ENCODE results near the gene THUMPD3. TPM values are rescaled to one million over a fixed set of nuclear protein-coding genes. Genes with fewer than 3 reads are reported as not detected.

The THUMPD3 gene
- total RNA-seq, 1 donor from 2014 or later: 53.5 TPM

GRCh38 chr3:9395570-9396300, 32.9 kb downstream of the THUMPD3 start:
- no peak for DNase-seq (ENCODE audit: low spot score)
- intact Hi-C loops (cut with DNase I): loop anchor here (1.0 to 5.0 kb wide), 2 partner anchors 27 to 33 kb away; partner anchors contain the start of gene THUMPD3

- peak; percentile 93 for DNase-seq (ENCODE audit: low spot score)
- intact Hi-C loops (cut with DNase I): loop anchor here (1.0 to 5.0 kb wide), 2 partner anchors 26 to 34 kb away; partner anchors contain the start of gene THUMPD3
Measured at GRCh38 chr3:9396301-9396631, 33.4 kb downstream of the THUMPD3 start.

- DNase-seq (ENCODE audit: low spot score): peak; percentile 99
- intact Hi-C loops (cut with DNase I): loop anchor here (1.0 to 5.0 kb wide), 2 partner anchors 26 to 34 kb away; partner anchors contain the start of gene THUMPD3
Measured at GRCh38 chr3:9396632-9397331, 33.9 kb downstream of the THUMPD3 start.

- peak; percentile 100 for DNase-seq (ENCODE audit: low spot score)
- intact Hi-C loops (cut with DNase I): loop anchor here (5.0 kb wide), 1 partner anchor 35 kb away; the partner anchor contains the start of gene THUMPD3
Measured at GRCh38 chr3:9397332-9397905, 34.6 kb downstream of the THUMPD3 start, which contains the start of gene SETD5. SETD5 (plus strand) TSS chr3:9397615; CDS start chr3:9428939, 31,324 bp downstream.

- no peak for DNase-seq (ENCODE audit: low spot score)
- intact Hi-C loops (cut with DNase I): loop anchor here (5.0 kb wide), 1 partner anchor 36 kb away; the partner anchor contains the start of gene THUMPD3
Measured at GRCh38 chr3:9397906-9398699, 35.2 kb downstream of the THUMPD3 start.

GRCh38 chr3:9398700-9399336, 36.0 kb downstream of the THUMPD3 start:
- no peak for DNase-seq (ENCODE audit: low spot score)
- intact Hi-C loops (cut with DNase I): loop anchor here (5.0 kb wide), 1 partner anchor 37 kb away; the partner anchor contains the start of gene THUMPD3

GRCh38 chr3:9399337-9399703, 36.5 kb downstream of the THUMPD3 start:
- no peak for DNase-seq (ENCODE audit: low spot score)
- intact Hi-C loops (cut with DNase I): loop anchor here (5.0 kb wide), 1 partner anchor 37 kb away; the partner anchor contains the start of gene THUMPD3

GRCh38 chr3:9399746-9400145, 36.9 kb downstream of the THUMPD3 start:
- DNase-seq (ENCODE audit: low spot score): peak; percentile 86
- intact Hi-C loops (cut with DNase I): loop anchor here (5.0 kb wide), 1 partner anchor 37 kb away; the partner anchor contains the start of gene THUMPD3

GRCh38 chr3:9400616-9401015, 37.8 kb downstream of the THUMPD3 start:
- no peak for DNase-seq (ENCODE audit: low spot score)
- intact Hi-C loops (cut with DNase I): no loop called here

GRCh38 chr3:9401986-9402385, 39.1 kb downstream of the THUMPD3 start:
- DNase-seq (ENCODE audit: low spot score): no peak
- intact Hi-C loops (cut with DNase I): no loop called here

- no peak for DNase-seq (ENCODE audit: low spot score)
- intact Hi-C loops (cut with DNase I): no loop called here
Measured at GRCh38 chr3:9402410-9403228, 39.8 kb downstream of the THUMPD3 start.

- no peak for DNase-seq (ENCODE audit: low spot score)
- intact Hi-C loops (cut with DNase I): no loop called here
Measured at GRCh38 chr3:9403463-9403862, 40.6 kb downstream of the THUMPD3 start.

GRCh38 chr3:9404680-9405079, 41.8 kb downstream of the THUMPD3 start:
- intact Hi-C loops (cut with DNase I): no loop called here
- DNase-seq (ENCODE audit: low spot score): no peak

- intact Hi-C loops (cut with DNase I): no loop called here
- DNase-seq (ENCODE audit: low spot score): no peak
Measured at GRCh38 chr3:9405756-9406155, 42.9 kb downstream of the THUMPD3 start.

GRCh38 chr3:9406856-9407626, 44.2 kb downstream of the THUMPD3 start:
- intact Hi-C loops (cut with DNase I): no loop called here
- DNase-seq (ENCODE audit: low spot score): no peak

- no peak for DNase-seq (ENCODE audit: low spot score)
Measured at GRCh38 chr3:9408061-9408460, 45.2 kb downstream of the THUMPD3 start.

GRCh38 chr3:9408546-9408945, 45.7 kb downstream of the THUMPD3 start:
- intact Hi-C loops (cut with DNase I): no loop called here
- DNase-seq (ENCODE audit: low spot score): no peak

More at GRCh38 chr3:9408061-9408460, 45.2 kb downstream of the THUMPD3 start:
- intact Hi-C loops (cut with DNase I): no loop called here

Data from cardiac septum (tissue), 1 donor.